Adrenal gland (tissue), 5 donors: Measurements from ENCODE around the gene SLC35A4.

Experiments
- CTCF ChIP-seq, 6 experiments: fragments of 450-650 bp in 4 of 6; fragments of 200-600 bp in 2 of 6; sonication (generic) in 1 of 6; IDR thresholded peaks; 1 replicate in 5 of 6; 2 replicates in 1 of 6; pipeline versions ENCODE4 v1.5.1 to v1.8.0; 2016 to 2021; ENCODE audit warnings: antibody characterized with exemption in 6 of 6, mild to moderate bottlenecking in 2 of 6, moderate library complexity in 1 of 6
- POLR2A ChIP-seq, 2 donors: fragments of 450-650 bp; IDR thresholded peaks; one replicate each; pipeline ENCODE4 v1.6.1; 2017; ENCODE audit warnings: antibody characterized with exemption in 2 of 2, mild to moderate bottlenecking in 2 of 2, moderate library complexity in 1 of 2
- donor health status: DM: no; HTN: no; CAD: no.

GRCh38 chr5:140571105-140571504, 6.5 kb downstream of the SLC35A4 start:
- TF ChIP-seq CTCF (IDR thresholded peaks at IDR 0.05) (no peak), POLR2A (IDR thresholded peaks at IDR 0.05) (no peak)
